Activated naive CD4-positive, alpha-beta T cell treated with anti-CD3 and anti-CD28 coated beads, Interleukin-2, amount 10 ng/mL, durations not matched to agents 7 days and 5 days (primary cell): ENCODE results near the gene SEMA3B.
A peak's percentile ranks its signal among the peaks of the same experiment; 100 is the strongest.

Source experiments
- CTCF ChIA-PET: fragments of 350-600 bp; sonication (Branson Sonifier 250); formaldehyde crosslinking; loops from one replicate; lab custom pipeline; 2021; ENCODE audit warnings: antibody characterized with exemption; lab: Charles Lee
- DNase-seq: peaks from one replicate; pipeline ENCODE4 v3.0.0-alpha.2; 2020
- H3K27ac Mint-ChIP-seq: one replicate; pipeline ENCODE4 v1.8.0; 2021; ENCODE audit warnings: mild to moderate bottlenecking, moderate library complexity, mixed read lengths
- H3K27me3 Mint-ChIP-seq: one replicate; pipeline ENCODE4 v1.8.0; 2021; ENCODE audit warnings: mild to moderate bottlenecking, mixed read lengths
- H3K36me3 Mint-ChIP-seq: one replicate; pipeline ENCODE4 v1.8.0; 2021; ENCODE audit warnings: mixed read lengths
- H3K4me1 Mint-ChIP-seq: one replicate; pipeline ENCODE4 v1.8.0; 2021; ENCODE audit warnings: mixed read lengths
- H3K4me3 Mint-ChIP-seq: one replicate; pipeline ENCODE4 v1.8.0; 2021; ENCODE audit warnings: mild to moderate bottlenecking, moderate library complexity, mixed read lengths
- H3K9me3 Mint-ChIP-seq: one replicate; pipeline ENCODE4 v1.8.0; 2021; ENCODE audit warnings: mixed read lengths

SEMA3B gene

DNA sequence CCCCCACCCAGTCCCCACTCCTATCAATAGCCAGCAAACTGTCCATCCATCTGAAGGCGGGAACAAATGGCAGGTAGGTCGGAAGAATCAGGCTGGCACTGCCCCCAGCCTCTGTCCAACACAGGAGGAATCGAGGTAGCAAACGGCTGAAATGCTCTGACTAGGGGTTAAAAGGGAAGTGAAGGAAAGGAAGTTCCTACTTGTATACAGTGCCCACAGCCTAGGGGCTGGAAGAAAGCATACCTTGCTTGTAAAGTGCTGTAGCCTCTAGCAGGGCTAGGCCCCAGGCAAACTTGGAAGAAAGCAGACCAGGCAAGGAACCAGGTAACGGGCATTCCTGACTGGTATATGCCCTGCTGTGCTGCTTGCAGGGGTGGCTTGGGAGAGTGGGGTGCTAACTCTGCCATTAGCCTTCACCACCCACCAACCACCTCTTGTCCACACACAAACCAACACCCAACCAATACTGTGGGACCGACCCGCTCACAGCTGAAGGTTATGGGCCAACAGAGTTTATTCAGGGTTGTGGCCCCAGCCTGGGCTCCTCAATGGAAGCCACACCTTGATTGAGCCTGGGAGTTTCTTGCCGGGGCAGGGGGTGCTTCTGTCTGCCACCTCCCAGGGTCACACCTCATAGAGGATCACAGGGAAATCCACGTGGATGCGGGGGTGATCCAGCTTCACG lies 56.7 kb downstream of the SEMA3B start:
- no peak for DNase-seq
- CTCF ChIA-PET: interaction anchor here (1.4 to 3.5 kb wide), 4 partner anchors 11 to 51 kb away, joined by 3 to 15 read pairs (median 14); partner anchors contain the start of genes CYB561D2 and NPRL2
- peak overlapping the region; percentile 93 for H3K4me3 Mint-ChIP-seq
- H3K36me3 Mint-ChIP-seq: peaks cover 17% of the 10 kb centered on the region
- H3K9me3 Mint-ChIP-seq: no peaks in the 10 kb centered on the region
- peaks cover 30% of the 10 kb centered on the region for H3K4me1 Mint-ChIP-seq
- H3K27ac Mint-ChIP-seq: no peak overlapping the region
- no peaks in the 10 kb centered on the region for H3K27me3 Mint-ChIP-seq

DNA sequence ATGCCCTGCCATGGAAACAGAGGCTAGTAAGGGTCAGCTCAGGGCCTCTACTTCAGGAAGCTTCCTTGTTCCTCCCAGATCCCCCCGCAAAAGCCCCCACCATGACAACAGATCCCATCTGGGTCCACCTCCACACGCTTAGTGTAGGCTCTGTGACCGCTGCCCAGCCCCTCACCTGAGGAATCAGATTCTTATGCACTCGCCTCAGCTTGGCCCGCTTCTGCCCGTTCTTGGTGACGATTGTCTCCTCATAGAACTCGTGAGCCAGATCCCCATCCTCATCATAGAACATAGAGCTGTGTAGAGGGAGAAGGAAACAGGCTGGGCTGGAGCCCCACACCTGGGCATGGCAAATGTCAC lies 57.2 kb downstream of the SEMA3B start:
- CTCF ChIA-PET: no interaction called here
- no peak for DNase-seq
- Mint-ChIP-seq H3K36me3 (peaks cover 22% of the 10 kb centered on the region), H3K4me1 (peaks cover 29% of the 10 kb centered on the region), H3K27ac (no peak overlapping the region), H3K9me3 (no peaks in the 10 kb centered on the region), H3K4me3 (peak overlapping the region; percentile 93), H3K27me3 (no peaks in the 10 kb centered on the region)

DNA sequence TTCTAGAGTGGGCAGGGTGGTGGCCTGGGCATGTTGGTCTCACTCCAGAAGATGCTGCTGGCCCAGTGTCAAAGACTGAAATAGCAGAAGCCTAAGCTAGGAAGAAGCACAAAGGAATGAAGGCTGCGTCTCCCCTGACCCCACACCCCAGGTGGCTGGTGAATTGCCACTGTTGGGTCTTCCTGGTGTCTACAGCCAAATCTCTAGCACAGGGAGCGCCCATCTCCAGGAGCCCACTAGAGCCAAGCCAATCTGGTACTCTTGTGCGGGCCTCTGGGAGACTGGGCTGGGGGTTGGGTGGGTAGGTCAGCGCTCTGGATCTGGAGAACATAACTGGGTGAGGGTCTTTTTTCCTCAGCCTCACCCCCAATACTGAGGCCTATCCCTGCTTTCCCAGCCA lies 58.2 kb downstream of the SEMA3B start:
- peaks cover 28% of the 10 kb centered on the region for H3K36me3 Mint-ChIP-seq
- peaks cover 31% of the 10 kb centered on the region for H3K4me1 Mint-ChIP-seq
- peak overlapping the region; percentile 93 for H3K4me3 Mint-ChIP-seq
- no peaks in the 10 kb centered on the region for H3K9me3 Mint-ChIP-seq
- CTCF ChIA-PET: interaction anchor here (1.1 kb wide), 1 partner anchor 24 kb away, joined by 3 read pairs; the partner anchor contains the start of gene HYAL1
- H3K27ac Mint-ChIP-seq: peak overlapping the region; percentile 52
- no peaks in the 10 kb centered on the region for H3K27me3 Mint-ChIP-seq
- no peak for DNase-seq
